ENCODE data around the gene ZBTB20.

DNA sequence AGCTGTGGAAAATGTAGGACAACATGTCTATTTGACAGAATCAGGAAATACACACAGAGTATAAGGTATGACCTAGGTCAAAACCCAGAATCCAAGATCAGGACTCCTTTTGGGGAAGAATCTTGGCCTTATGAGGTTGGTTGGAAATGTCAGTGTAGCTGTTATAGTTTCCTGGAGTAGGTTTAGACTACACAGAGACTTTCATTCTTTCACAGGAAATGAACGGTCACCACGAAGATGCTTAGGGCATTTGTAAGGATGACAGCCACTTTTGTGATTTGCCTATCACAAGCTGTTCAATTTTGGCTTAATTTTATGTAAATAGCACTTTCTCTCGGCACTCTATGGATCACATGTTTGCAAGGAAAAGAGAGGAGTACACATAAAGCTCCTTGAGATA lies 18.6 kb upstream of the ZBTB20 start:
- TF ChIP-seq POLR2AphosphoS5 (IDR thresholded peaks at IDR 0.05) (no peak), POLR2A (IDR thresholded peaks at IDR 0.05) (no peak)
